Erythroblast (primary cell): ENCODE measurements around the gene UBR3.

Experiments used
- DNase-seq, 2 experiments: peaks; one replicate each; lab custom pipeline; 2025; lab: John Stamatoyannopoulos, UW
- GATA1 ChIP-seq: IDR thresholded peaks from 2 replicates; pipeline ENCODE4 v1.6.1; 2011; ENCODE audit warnings: low read depth, mild to moderate bottlenecking, control low read depth, low read length, moderate library complexity
- POLR2A ChIP-seq: IDR thresholded peaks from 2 replicates; pipeline ENCODE4 v1.6.1; 2011; ENCODE audit warnings: mild to moderate bottlenecking, low read length

Gene UBR3

DNA sequence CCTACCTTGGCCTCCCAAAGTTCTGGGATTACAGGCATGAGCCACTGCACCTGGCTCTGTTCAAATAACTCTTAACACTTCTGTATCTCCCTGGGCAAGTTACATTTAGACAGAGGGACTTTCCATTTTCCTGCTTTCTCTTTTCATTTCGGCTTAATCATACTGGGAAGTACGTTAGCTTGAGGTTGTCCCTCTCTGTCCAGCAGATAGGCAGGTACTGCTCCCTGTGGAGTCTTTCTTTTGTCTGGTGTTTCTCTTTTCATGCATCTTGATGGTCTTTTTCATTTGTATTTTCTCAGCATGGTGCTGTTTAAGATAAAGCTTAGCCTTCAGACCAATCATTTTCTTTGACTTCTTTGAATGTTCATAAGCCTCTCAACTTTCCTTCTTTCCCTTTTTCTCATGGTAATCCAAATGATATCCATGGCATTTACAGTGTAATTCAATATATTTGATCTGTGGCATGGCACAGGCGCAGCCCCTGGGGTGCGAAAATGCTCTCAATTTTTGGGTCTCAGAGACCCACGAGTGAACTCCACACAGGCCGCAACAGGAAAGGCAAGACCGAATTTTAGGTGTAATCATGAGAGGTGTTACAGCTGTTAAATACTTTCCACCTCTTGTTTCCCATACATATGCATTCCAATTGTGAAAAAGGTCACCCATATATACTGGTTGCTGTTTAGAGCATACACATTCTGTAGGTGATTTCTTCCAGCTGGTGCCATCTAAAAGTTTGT lies 250.7 kb downstream of the UBR3 start:
- no peak for DNase-seq
- TF ChIP-seq POLR2A: no peak
- TF ChIP-seq GATA1: no peak

GRCh38 chr2:170084820-170085491 lies 257.7 kb downstream of the UBR3 start:
- DNase-seq: peak; percentile 28 to 58
- no peak for TF ChIP-seq GATA1
- TF ChIP-seq POLR2A: no peak

DNA sequence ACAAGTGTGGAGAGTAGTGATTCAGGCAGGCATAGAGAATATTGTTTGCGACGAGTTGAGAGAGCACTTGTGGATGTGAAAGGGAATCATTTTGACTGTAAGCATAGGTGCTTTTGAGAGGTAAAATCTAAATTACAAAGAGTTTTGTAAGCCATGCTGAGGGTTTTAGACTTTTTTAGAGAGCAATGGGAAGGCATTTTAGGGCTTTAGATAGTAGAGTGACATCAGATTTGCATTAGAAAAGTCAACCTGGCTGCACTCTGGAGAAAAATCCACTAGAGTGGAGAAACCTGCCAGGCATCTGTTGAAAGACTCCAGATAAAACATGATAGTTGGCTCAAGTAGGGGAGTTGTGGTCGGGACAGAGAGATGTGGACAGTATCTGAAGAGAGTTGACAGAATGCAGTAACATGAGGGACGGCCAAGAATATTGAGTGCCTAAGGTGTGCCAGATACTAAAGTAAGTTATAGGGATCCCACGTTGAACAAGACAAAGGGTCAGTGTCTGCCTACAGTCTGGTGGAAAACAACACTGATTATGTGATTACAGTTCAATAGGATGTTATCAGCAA lies 258.9 kb downstream of the UBR3 start:
- no peak for DNase-seq
- no peak for TF ChIP-seq POLR2A
- no peak for TF ChIP-seq GATA1

GRCh38 chr2:170086751-170087412 lies 259.6 kb downstream of the UBR3 start:
- no peak for DNase-seq

GRCh38 chr2:170087413-170087793 lies 260.1 kb downstream of the UBR3 start:
- no peak for TF ChIP-seq GATA1
- no peak for TF ChIP-seq POLR2A
- DNase-seq: no peak

More at GRCh38 chr2:170086751-170087412, 259.6 kb downstream of the UBR3 start:
- TF ChIP-seq POLR2A: no peak
- no peak for TF ChIP-seq GATA1

- TF ChIP-seq GATA1 (no peak), POLR2A (no peak)
- DNase-seq: no peak
Measured at GRCh38 chr2:170088776-170089175, 261.5 kb downstream of the UBR3 start.

DNA sequence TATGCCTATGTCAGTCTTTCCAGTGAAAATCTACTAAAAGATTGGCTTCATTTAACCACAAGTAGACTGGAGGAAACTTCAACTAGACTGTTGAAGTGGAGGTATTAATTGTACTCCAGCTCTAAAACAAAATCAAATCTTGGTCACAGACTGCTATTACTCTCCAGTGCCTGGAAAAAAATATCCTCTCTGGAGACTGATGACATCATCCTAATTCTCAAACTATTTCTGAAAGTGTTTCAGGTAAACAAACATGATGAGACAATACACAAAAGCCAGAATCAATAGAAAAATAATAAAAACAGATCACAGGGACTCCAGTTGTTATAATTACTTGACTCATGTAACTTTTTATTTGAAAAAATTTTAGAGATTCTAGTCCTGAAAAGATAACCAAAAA lies 263.0 kb downstream of the UBR3 start:
- TF ChIP-seq POLR2A: no peak
- TF ChIP-seq GATA1: no peak

DNA sequence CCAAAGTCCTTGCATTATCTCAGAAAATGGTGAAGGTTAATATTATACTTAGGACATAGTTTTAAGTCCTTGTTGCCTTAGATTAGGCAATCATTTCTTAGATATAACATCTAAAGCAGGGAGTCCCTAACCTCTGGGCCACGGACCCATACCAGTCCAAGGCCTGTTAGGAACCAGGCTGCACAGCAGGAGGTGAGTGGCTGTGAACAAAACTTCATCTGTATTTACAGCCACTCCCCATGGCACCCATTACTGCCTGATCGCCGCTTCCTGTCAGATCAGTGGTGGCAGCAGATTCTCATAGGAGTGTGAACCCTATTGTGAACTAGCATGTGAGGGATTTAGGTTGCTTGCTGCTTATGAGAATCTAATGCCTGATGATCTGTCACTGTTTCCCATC lies 264.2 kb downstream of the UBR3 start:
- peak in 1 of 2 experiments; percentile 5 for DNase-seq
- TF ChIP-seq POLR2A (no peak), GATA1 (no peak)

More for the DNA sequence above, 263.0 kb downstream of the UBR3 start:
- no peak for DNase-seq

GRCh38 chr2:170092436-170093060 lies 265.3 kb downstream of the UBR3 start:
- TF ChIP-seq POLR2A (no peak), GATA1 (no peak)
- peak in 1 of 2 experiments; percentile 36 for DNase-seq

- TF ChIP-seq GATA1: no peak
- no peak for TF ChIP-seq POLR2A
Measured at GRCh38 chr2:170095380-170095779, 268.1 kb downstream of the UBR3 start.

GRCh38 chr2:170098626-170099312 lies 271.5 kb downstream of the UBR3 start:
- DNase-seq: no peak

More at GRCh38 chr2:170095380-170095779, 268.1 kb downstream of the UBR3 start:
- no peak for DNase-seq

GRCh38 chr2:170101789-170102188 lies 274.5 kb downstream of the UBR3 start:
- DNase-seq: peak in 1 of 2 experiments; percentile 23

More at GRCh38 chr2:170098626-170099312, 271.5 kb downstream of the UBR3 start:
- TF ChIP-seq GATA1: no peak

More at GRCh38 chr2:170101789-170102188, 274.5 kb downstream of the UBR3 start:
- TF ChIP-seq POLR2A (no peak), GATA1 (no peak)
